ENCODE measurements around the gene ARMCX6.

Gene ARMCX6

DNA sequence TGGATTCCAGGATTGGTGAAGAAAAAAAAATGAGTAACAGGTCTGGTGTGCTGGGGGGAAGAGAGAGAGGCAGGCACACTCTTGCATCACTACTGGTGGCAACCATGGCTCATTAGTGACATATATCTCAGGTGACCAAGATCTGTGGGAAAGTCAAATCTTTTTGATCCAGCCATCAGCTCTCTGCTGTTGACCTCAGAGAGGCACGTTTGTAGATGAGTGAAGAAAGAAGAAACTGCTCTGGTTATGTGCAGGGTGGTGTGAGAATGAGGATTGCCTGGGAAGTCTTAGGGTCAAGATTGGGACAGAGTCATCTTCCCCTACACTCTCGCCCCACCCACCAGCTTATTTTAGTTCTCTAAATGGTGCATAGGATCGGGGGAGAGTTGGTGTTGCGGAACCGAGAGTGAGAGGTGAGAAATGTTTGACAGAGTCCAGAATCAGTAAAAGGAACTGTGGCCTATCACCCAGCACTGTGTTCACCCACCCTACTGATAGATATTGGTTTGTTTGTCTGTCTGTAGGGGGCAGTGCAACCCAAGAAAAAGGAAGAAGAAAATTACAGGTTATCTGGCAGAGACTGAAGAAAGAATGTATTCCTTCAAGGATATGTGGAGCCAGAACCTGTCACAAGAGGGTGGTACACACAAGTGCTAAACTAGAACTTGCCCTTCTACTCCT lies 21.9 kb downstream of the ARMCX6 start:
- Histone ChIP-seq H3K9ac (ENCODE audit: insufficient read length, low read depth) (no peak overlapping the region), H3K9me3 (ENCODE audit: insufficient read depth, low read length) (no peaks in the 10 kb centered on the region), H3K27me3 (ENCODE audit: insufficient read depth, insufficient read length) (no peaks in the 10 kb centered on the region), H3K4me3 (ENCODE audit: insufficient read length, low read depth) (no peak overlapping the region), H3K36me3 (ENCODE audit: insufficient read depth, insufficient read length, low read length) (no peaks in the 10 kb centered on the region), H3K4me1 (ENCODE audit: insufficient read depth, insufficient read length) (no peaks in the 10 kb centered on the region)
- TF ChIP-seq ZNF274 (IDR thresholded peaks at IDR 0.05; ENCODE audit: low read depth, low read length) (no peak), SUZ12 (IDR thresholded peaks at IDR 0.05; ENCODE audit: extremely low read depth, insufficient read depth, insufficient read length) (no peak), YY1 (IDR thresholded peaks at IDR 0.05; ENCODE audit: insufficient read depth, insufficient read length) (no peak)
- DNase-seq (ENCODE audit: low read depth, low spot score): peak; percentile 56

Measured in NT2/D1 (cell line).